Activated B cell treated with CpG ODN at 0.5 μM for 24 hours (primary cell): Measurements from ENCODE around the gene THSD4. TPM values are rescaled to one million over a fixed set of nuclear protein-coding genes. Genes with fewer than 3 reads are reported as not detected.

ENCODE experiments used
- ATAC-seq: fragments of 200-7000 bp; cut with Tn5 transposase; one replicate; pipeline ENCODE4 v1.10.0; 2021; ENCODE audit warnings: low read depth, mild to moderate bottlenecking, moderate library complexity
- CTCF ChIA-PET: fragments of 350-600 bp; sonication (Branson Sonifier 250); formaldehyde crosslinking; loops from one replicate; lab custom pipeline; 2021; ENCODE audit warnings: antibody characterized with exemption; lab: Charles Lee
- POLR2A ChIA-PET: fragments of 350-600 bp; sonication (Branson Sonifier 250); formaldehyde crosslinking; loops from one replicate; lab custom pipeline; 2021; ENCODE audit warnings: antibody characterized with exemption; lab: Charles Lee
- DNase-seq: peaks from one replicate; pipeline ENCODE4 v3.0.0; 2022
- H3K27ac Mint-ChIP-seq: one replicate; pipeline ENCODE4 v1.8.0; 2020; ENCODE audit warnings: mixed read lengths
- H3K27me3 Mint-ChIP-seq: one replicate; pipeline ENCODE4 v1.8.0; 2021; ENCODE audit warnings: mixed read lengths
- H3K36me3 Mint-ChIP-seq: one replicate; pipeline ENCODE4 v1.8.0; 2021; ENCODE audit warnings: low read depth, mixed read lengths
- H3K4me1 Mint-ChIP-seq: one replicate; pipeline ENCODE4 v1.8.0; 2021; ENCODE audit warnings: mixed read lengths
- H3K4me3 Mint-ChIP-seq: one replicate; pipeline ENCODE4 v1.8.0; 2020; ENCODE audit warnings: mild to moderate bottlenecking, mixed read lengths
- H3K9me3 Mint-ChIP-seq: one replicate; pipeline ENCODE4 v1.8.0; 2020; ENCODE audit warnings: mixed read lengths
- CTCF ChIP-seq: fragments of 200-600 bp; IDR thresholded peaks from one replicate; pipeline ENCODE4 v1.8.0; 2022; ENCODE audit warnings: antibody characterized with exemption, mild to moderate bottlenecking
- intact Hi-C: fragments of 100-400 bp; cut with micrococcal nuclease; formaldehyde crosslinking; loops from one replicate; pipeline ENCODE4 v1.15.1; 2024
- total RNA-seq: library from RNA; stranded (reverse); gene quantifications from 2 replicates; pipeline ENCODE4 v1.2.3, GENCODE V29; 2022

THSD4 gene
- total RNA-seq, 1 donor from 2014 or later: not detected

GRCh38 chr15:71390096-71390495 lies 274.8 kb downstream of the THSD4 start:
- Mint-ChIP-seq H3K4me3 (no peak overlapping the region), H3K4me1 (no peaks in the 10 kb centered on the region), H3K27ac (no peak overlapping the region), H3K36me3 (no peaks in the 10 kb centered on the region), H3K9me3 (peaks cover 7% of the 10 kb centered on the region), H3K27me3 (peaks cover 20% of the 10 kb centered on the region)
- ATAC-seq (no peak), DNase-seq (no peak)
- no peak for TF ChIP-seq CTCF
- ChIA-PET POLR2A (no interaction called here), CTCF (no interaction called here)
- intact Hi-C loops: no loop called here

GRCh38 chr15:71391421-71392088 lies 276.3 kb downstream of the THSD4 start:
- no peak for ATAC-seq
- DNase-seq: no peak
- no peak for TF ChIP-seq CTCF
- Mint-ChIP-seq H3K27ac (no peak overlapping the region), H3K4me1 (no peaks in the 10 kb centered on the region), H3K27me3 (peaks cover 18% of the 10 kb centered on the region), H3K4me3 (no peak overlapping the region), H3K36me3 (no peaks in the 10 kb centered on the region), H3K9me3 (peaks cover 7% of the 10 kb centered on the region)
- CTCF ChIA-PET: no interaction called here
- intact Hi-C loops: no loop called here
- POLR2A ChIA-PET: no interaction called here

GRCh38 chr15:71392861-71393283 lies 277.6 kb downstream of the THSD4 start:
- peaks cover 20% of the 10 kb centered on the region for H3K27me3 Mint-ChIP-seq
- ATAC-seq (no peak), DNase-seq (no peak)
- intact Hi-C loops: no loop called here
- no peak for TF ChIP-seq CTCF
- no peaks in the 10 kb centered on the region for H3K4me1 Mint-ChIP-seq
- no peaks in the 10 kb centered on the region for H3K36me3 Mint-ChIP-seq
- H3K27ac Mint-ChIP-seq: no peak overlapping the region
- H3K9me3 Mint-ChIP-seq: peaks cover 7% of the 10 kb centered on the region
- ChIA-PET POLR2A (no interaction called here), CTCF (no interaction called here)
- H3K4me3 Mint-ChIP-seq: no peak overlapping the region

- intact Hi-C loops: no loop called here
- no peak for TF ChIP-seq CTCF
- Mint-ChIP-seq H3K36me3 (no peaks in the 10 kb centered on the region), H3K4me1 (no peaks in the 10 kb centered on the region), H3K27me3 (peaks cover 18% of the 10 kb centered on the region), H3K9me3 (peaks cover 7% of the 10 kb centered on the region), H3K27ac (no peak overlapping the region), H3K4me3 (no peak overlapping the region)
- no peak for DNase-seq
- no peak for ATAC-seq
- POLR2A ChIA-PET: no interaction called here
- CTCF ChIA-PET: no interaction called here
These were observed 278.1 kb downstream of the THSD4 start for GRCh38 chr15:71393383-71393782.

GRCh38 chr15:71396536-71397125 lies 281.4 kb downstream of the THSD4 start:
- no peak overlapping the region for H3K27ac Mint-ChIP-seq
- intact Hi-C loops: no loop called here
- ChIA-PET POLR2A (no interaction called here), CTCF (no interaction called here)
- H3K4me1 Mint-ChIP-seq: no peaks in the 10 kb centered on the region
- DNase-seq (no peak), ATAC-seq (no peak)
- no peaks in the 10 kb centered on the region for H3K36me3 Mint-ChIP-seq
- H3K4me3 Mint-ChIP-seq: no peak overlapping the region
- no peak for TF ChIP-seq CTCF
- H3K27me3 Mint-ChIP-seq: peaks cover 13% of the 10 kb centered on the region
- no peaks in the 10 kb centered on the region for H3K9me3 Mint-ChIP-seq
